Measurements from ENCODE around the gene OBP2A. TPM values are rescaled to one million over a fixed set of nuclear protein-coding genes. Genes with fewer than 3 reads are reported as not detected.

OBP2A gene
- total RNA-seq, 1 experiment from 2014 or later, result not detected

GRCh38 chr9:135563039-135563476, 17.1 kb downstream of the OBP2A start:
- no peak overlapping the region for H4K5ac ChIP-seq (ENCODE audit: insufficient read length, low read depth, low read length)
- no peaks in the 10 kb centered on the region for H3K9me3 Mint-ChIP-seq
- no peak overlapping the region for H2BK12ac ChIP-seq (ENCODE audit: insufficient read length, low read depth, low read length)
- TF ChIP-seq, protein P1, sequence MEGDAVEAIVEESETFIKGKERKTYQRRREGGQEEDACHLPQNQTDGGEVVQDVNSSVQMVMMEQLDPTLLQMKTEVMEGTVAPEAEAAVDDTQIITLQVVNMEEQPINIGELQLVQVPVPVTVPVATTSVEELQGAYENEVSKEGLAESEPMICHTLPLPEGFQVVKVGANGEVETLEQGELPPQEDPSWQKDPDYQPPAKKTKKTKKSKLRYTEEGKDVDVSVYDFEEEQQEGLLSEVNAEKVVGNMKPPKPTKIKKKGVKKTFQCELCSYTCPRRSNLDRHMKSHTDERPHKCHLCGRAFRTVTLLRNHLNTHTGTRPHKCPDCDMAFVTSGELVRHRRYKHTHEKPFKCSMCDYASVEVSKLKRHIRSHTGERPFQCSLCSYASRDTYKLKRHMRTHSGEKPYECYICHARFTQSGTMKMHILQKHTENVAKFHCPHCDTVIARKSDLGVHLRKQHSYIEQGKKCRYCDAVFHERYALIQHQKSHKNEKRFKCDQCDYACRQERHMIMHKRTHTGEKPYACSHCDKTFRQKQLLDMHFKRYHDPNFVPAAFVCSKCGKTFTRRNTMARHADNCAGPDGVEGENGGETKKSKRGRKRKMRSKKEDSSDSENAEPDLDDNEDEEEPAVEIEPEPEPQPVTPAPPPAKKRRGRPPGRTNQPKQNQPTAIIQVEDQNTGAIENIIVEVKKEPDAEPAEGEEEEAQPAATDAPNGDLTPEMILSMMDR (conservative IDR thresholded peaks at IDR 0.05), result no peak
- no peak overlapping the region for H4K8ac ChIP-seq (replicated peaks; ENCODE audit: insufficient read length, low read depth, low read length)
- peaks cover 2% of the 10 kb centered on the region; the same call in 1 of the 2 replicates for H3K27me3 Mint-ChIP-seq (ENCODE audit: low read depth)
- no peaks in the 10 kb centered on the region for H3K23me2 ChIP-seq (ENCODE audit: insufficient read length, low read depth, low read length, poor library complexity, severe bottlenecking)
- H3K9ac ChIP-seq (ENCODE audit: extremely low read depth, insufficient read length, low read length), result no peak overlapping the region
- no peak overlapping the region for H3K4me2 ChIP-seq (ENCODE audit: insufficient read depth, insufficient read length, low read length)
- no peak overlapping the region for H3T11ph ChIP-seq (ENCODE audit: low read length)
- H2BK15ac ChIP-seq (ENCODE audit: low read depth, low read length), result no peak overlapping the region
- no peaks in the 10 kb centered on the region for H3K79me1 ChIP-seq (ENCODE audit: insufficient read depth, low read depth, low read length, poor library complexity, severe bottlenecking)
- WGBS (ENCODE audit: extremely low coverage, insufficient read length, low lambda C conversion rate), result no CpG with 5 or more reads among the region's 1 CpG
- no peaks in the 10 kb centered on the region for H4K20me1 ChIP-seq (ENCODE audit: control insufficient read depth, insufficient read depth, insufficient read length)
- no peak overlapping the region for H2AFZ ChIP-seq (ENCODE audit: low read length)
- H3K4ac ChIP-seq (ENCODE audit: low read depth, low read length), result no peak overlapping the region
- no peak overlapping the region for H3K23ac ChIP-seq (ENCODE audit: insufficient read length, low read depth, low read length)
- H3K4me1 Mint-ChIP-seq, result peaks cover 4 to 5% of the 10 kb centered on the region in 2 experiments
- H2BK5ac ChIP-seq (ENCODE audit: insufficient read length, low read length), result no peak overlapping the region
- no peak overlapping the region for H3K14ac ChIP-seq (ENCODE audit: insufficient read depth, low read length)
- DNase-seq, result no peak
- H3K79me2 ChIP-seq (ENCODE audit: insufficient read depth, low read length), result no peaks in the 10 kb centered on the region
- H3K27ac ChIP-seq (ENCODE audit: insufficient read length, low read depth, low read length), result no peak overlapping the region
- H3K18ac ChIP-seq (ENCODE audit: insufficient read length, low read depth, low read length), result no peak overlapping the region
- H3K56ac ChIP-seq (ENCODE audit: insufficient read length, low read depth, low read length), result no peak overlapping the region
- H3K27ac Mint-ChIP-seq, result no peak overlapping the region
- H3K27me3 ChIP-seq (ENCODE audit: insufficient read depth, low read length), result no peaks in the 10 kb centered on the region
- no peak overlapping the region for H4K91ac ChIP-seq (ENCODE audit: insufficient read length, low read depth, low read length)
- H2BK20ac ChIP-seq (ENCODE audit: low read depth, low read length, poor library complexity, severe bottlenecking), result no peak overlapping the region
- no peaks in the 10 kb centered on the region; the same call in 1 of the 2 replicates for H3K4me1 ChIP-seq (ENCODE audit: insufficient read depth, low read length)
- no peaks in the 10 kb centered on the region for H3K9me3 ChIP-seq (ENCODE audit: control insufficient read depth, low read depth, low read length)
- H2AK5ac ChIP-seq (ENCODE audit: insufficient read length, low read length), result no peak overlapping the region
- H3K36me3 Mint-ChIP-seq (ENCODE audit: insufficient read depth in 1 of 3, low read depth in 3 of 3), result no peaks in the 10 kb centered on the region; a peak in 1 of 7 replicates
- no peak overlapping the region for H2BK120ac ChIP-seq (ENCODE audit: low read depth, low read length, poor library complexity, severe bottlenecking)
- no peak overlapping the region; a peak in 1 of 5 replicates for H3K4me3 Mint-ChIP-seq
